Muscle layer of colon (tissue), 2 donors: ENCODE results near the gene DPYD.

Experiments used
- H3K27ac ChIP-seq: one replicate; pipeline ENCODE4 v1.7.0; 2013; ENCODE audit warnings: low read depth, mild to moderate bottlenecking, low read length, moderate library complexity
- H3K27me3 ChIP-seq, 2 donors: one replicate each; pipeline ENCODE4 v1.7.0; 2013; ENCODE audit warnings: low read length in 2 of 2, mild to moderate bottlenecking in 2 of 2; ENCODE audit not compliant: insufficient read depth in 2 of 2, control insufficient read depth in 1 of 2
- H3K36me3 ChIP-seq: one replicate; pipeline ENCODE4 v1.7.0; 2013; ENCODE audit warnings: mild to moderate bottlenecking, low read length; ENCODE audit not compliant: insufficient read depth
- H3K4me1 ChIP-seq: one replicate; pipeline ENCODE4 v1.7.0; 2013; ENCODE audit warnings: mild to moderate bottlenecking, low read length; ENCODE audit not compliant: insufficient read depth
- H3K4me3 ChIP-seq, 2 donors: one replicate each; pipeline ENCODE4 v1.7.0; 2013; ENCODE audit warnings: low read length in 2 of 2, low read depth in 1 of 2, mild to moderate bottlenecking in 1 of 2, moderate library complexity in 1 of 2
- H3K9ac ChIP-seq: one replicate; pipeline ENCODE4 v1.7.0; 2013; ENCODE audit warnings: low read length
- H3K9me3 ChIP-seq: one replicate; pipeline ENCODE4 v1.7.0; 2013; ENCODE audit warnings: mild to moderate bottlenecking, low read length
- donor health status: abdominal sarcoma.
- donor health status: Adenocarcinoma of cecum.

Gene DPYD

DNA sequence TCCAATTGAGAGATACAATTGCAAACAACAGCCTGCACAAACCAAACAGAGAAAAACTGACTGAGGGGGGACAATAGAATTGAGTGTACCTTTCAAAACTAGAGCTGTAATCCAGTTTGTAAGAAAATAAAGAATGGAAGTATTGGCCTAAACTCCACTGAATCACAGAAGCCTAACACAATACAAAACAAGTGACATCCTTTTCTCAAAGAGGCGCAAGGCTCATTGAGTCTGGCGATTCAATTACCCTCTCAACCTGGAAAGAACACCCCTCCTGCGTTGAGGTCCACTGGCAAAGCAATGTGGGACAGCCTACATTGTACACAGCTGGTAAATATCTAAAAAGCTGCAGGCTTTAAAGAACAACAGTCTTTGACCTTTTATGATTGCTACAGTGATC is 182.6 kb downstream of the DPYD start:
- no peak overlapping the region for H3K4me3 ChIP-seq
- no peaks in the 10 kb centered on the region for H3K36me3 ChIP-seq
- no peak overlapping the region for H3K9ac ChIP-seq
- H3K9me3 ChIP-seq = no peaks in the 10 kb centered on the region
- H3K27me3 ChIP-seq = no peaks in the 10 kb centered on the region
- H3K4me1 ChIP-seq = no peaks in the 10 kb centered on the region
- no peak overlapping the region for H3K27ac ChIP-seq

DNA sequence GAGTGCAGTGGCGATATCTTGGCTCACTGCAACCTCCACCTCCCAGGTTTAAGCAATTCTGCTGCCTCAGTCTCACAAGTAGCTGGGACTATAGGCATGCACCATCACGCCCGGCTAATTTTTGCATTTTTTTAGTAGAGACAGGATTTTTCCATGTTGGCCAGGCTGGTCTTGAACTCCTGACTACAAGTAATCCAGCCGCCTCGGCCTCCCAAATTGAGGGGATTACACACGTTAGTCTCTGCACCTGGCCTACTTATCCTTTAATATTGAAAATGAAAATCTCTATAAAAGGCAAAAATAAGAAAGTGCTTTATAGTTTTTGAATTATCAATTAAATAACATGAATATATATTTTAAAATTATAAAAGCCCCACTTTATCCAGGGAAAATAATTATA is 190.6 kb downstream of the DPYD start:
- Histone ChIP-seq H3K27ac (no peak overlapping the region), H3K9ac (no peak overlapping the region), H3K9me3 (no peaks in the 10 kb centered on the region), H3K36me3 (no peaks in the 10 kb centered on the region), H3K4me3 (no peak overlapping the region), H3K27me3 (no peaks in the 10 kb centered on the region), H3K4me1 (no peaks in the 10 kb centered on the region)

DNA sequence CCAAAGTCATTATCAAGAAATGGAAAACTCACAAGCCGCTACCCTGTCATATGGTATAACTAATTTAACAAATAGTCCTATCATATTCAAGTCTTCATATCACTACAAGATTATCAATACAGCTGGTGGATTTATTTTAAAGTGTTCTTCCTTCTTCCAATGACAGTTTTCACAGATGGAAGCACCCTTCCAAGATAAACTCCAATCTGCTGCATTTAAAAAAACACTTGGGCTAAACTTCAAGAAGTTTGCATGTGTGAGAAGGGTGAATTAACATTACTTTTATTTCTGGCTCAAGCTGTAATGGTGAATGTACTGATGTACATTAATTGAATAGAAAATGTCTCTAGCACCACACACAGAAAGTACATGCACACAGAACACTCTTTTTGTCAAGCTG is 192.4 kb downstream of the DPYD start:
- H3K36me3 ChIP-seq = no peaks in the 10 kb centered on the region
- H3K9ac ChIP-seq = no peak overlapping the region
- H3K9me3 ChIP-seq = no peaks in the 10 kb centered on the region
- no peaks in the 10 kb centered on the region for H3K27me3 ChIP-seq
- H3K27ac ChIP-seq = no peak overlapping the region
- no peaks in the 10 kb centered on the region for H3K4me1 ChIP-seq
- H3K4me3 ChIP-seq = no peak overlapping the region

DNA sequence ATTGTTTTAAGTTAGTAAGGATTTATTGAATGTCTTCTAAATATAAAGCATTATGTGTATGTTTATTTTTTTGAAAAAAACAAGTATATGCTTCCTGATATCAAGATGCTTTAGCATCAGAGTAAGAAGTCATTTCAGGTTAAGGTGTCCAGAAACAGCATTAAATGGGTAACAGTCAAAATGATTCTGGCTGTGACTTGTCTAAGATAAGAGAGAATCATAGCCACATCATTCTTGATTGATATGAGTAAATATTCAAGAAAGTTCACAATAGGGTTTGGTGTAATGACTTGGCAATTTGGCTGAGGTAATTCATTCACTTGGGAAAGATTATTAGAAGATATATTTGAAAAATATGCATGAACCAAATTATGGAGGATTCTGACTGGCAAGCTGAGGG is 193.8 kb downstream of the DPYD start:
- no peaks in the 10 kb centered on the region for H3K4me1 ChIP-seq
- H3K9ac ChIP-seq = no peak overlapping the region
- H3K4me3 ChIP-seq = no peak overlapping the region
- no peaks in the 10 kb centered on the region for H3K9me3 ChIP-seq
- H3K27ac ChIP-seq = no peak overlapping the region
- H3K27me3 ChIP-seq = no peaks in the 10 kb centered on the region
- H3K36me3 ChIP-seq = no peaks in the 10 kb centered on the region

DNA sequence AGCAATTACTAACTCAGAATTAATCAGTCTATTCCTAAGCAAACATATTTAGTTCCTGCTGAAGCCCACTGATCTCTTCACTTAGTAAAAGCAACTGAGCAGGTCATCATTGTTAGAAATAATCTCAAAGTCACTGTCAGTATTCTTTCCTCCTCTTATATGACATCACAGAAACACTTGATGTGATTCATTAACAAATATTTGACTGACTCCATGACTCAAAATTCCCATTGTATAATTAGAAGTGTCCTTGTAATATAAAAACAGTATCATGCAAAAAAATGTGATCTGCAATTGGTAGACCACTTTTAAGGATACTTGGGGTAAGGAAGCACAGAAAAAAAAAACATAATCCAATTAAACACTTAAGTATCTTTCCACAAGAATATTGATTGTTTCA is 194.4 kb downstream of the DPYD start:
- Histone ChIP-seq H3K4me3 (no peak overlapping the region), H3K27ac (no peak overlapping the region), H3K4me1 (no peaks in the 10 kb centered on the region), H3K9ac (no peak overlapping the region), H3K27me3 (no peaks in the 10 kb centered on the region), H3K36me3 (no peaks in the 10 kb centered on the region), H3K9me3 (no peaks in the 10 kb centered on the region)

DNA sequence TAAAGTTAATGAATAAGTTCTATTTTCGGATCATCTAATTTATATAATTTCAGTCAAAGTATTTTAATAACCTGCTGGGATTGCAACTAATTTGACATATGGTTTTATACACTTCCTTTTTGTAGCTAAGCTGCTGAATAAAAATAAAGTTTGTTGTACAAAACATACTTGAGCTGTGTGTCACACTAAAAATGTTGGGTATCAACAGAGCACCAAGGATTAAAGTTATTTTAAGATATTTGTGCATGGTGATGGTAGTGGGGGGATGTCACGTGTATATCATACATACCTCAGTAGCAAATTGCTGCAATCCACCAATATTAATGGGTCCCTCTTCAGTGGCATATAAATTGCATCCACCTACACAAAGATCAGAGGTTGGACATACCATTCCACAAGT is 199.6 kb downstream of the DPYD start:
- Histone ChIP-seq H3K36me3 (no peaks in the 10 kb centered on the region), H3K9me3 (no peaks in the 10 kb centered on the region), H3K4me3 (no peak overlapping the region), H3K4me1 (no peaks in the 10 kb centered on the region), H3K9ac (no peak overlapping the region), H3K27me3 (no peaks in the 10 kb centered on the region), H3K27ac (no peak overlapping the region)

DNA sequence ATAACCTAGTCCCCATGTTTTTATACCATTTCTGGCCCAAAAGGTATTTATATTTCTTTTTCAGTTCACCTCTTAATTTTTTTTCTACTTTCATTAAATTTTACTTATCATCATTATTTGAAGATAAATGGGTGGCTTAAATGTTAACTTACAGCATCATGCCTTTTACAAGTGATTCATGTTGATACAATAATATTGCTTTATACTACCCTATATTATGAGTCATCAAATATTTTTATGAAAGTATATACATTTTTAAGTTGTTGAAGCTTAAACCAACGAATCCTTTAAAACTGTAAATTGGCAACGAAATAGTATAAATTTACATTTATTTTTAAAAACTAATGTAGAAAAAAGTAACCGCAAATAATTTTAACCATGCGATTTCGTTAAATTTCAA is 207.9 kb downstream of the DPYD start:
- Histone ChIP-seq H3K4me3 (no peak overlapping the region), H3K9me3 (no peaks in the 10 kb centered on the region), H3K27ac (no peak overlapping the region), H3K9ac (no peak overlapping the region), H3K36me3 (no peaks in the 10 kb centered on the region), H3K4me1 (no peaks in the 10 kb centered on the region), H3K27me3 (no peaks in the 10 kb centered on the region)

DNA sequence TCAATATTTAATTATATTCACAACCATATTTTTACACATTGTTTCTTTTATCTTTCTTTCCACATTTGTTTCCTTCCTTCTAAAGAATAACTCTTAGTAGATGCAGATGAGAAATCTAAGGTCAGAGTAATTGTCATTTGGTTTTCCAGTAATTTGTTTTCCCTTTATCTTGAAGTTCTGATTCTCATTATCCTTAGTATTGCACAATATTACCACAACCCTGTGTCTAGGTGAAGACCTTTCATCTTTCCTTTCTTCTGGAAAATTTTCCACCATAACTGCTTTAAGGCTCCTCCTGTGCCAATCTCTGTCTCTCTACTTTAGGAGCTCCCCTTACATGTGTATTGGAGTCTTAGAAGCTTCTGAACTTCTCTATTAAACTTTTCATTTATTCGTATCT is 209.0 kb downstream of the DPYD start:
- no peaks in the 10 kb centered on the region for H3K9me3 ChIP-seq
- no peak overlapping the region for H3K27ac ChIP-seq
- no peak overlapping the region for H3K9ac ChIP-seq
- H3K27me3 ChIP-seq = no peaks in the 10 kb centered on the region
- H3K4me1 ChIP-seq = no peaks in the 10 kb centered on the region
- H3K4me3 ChIP-seq = no peak overlapping the region
- H3K36me3 ChIP-seq = no peaks in the 10 kb centered on the region

DNA sequence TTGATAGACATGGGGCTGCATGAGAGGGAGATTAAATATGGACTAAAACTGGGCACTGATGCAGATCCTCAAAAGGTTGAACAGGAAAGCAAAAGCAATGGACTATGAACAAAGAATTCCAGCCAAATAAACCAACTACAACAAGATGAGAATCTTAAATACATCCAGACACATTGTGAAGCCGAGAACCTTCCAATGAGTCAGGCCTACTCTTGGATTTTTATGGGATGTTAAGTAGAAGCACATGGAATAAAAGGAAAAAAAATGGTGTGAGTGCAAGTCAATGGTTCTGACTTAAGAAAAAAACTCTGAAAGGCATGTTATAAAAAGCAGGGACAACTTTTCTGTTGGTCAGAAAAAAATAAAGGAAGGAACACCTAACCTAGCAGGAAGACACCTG is 227.2 kb downstream of the DPYD start:
- Histone ChIP-seq H3K9ac (no peak overlapping the region), H3K27me3 (no peaks in the 10 kb centered on the region)

DNA sequence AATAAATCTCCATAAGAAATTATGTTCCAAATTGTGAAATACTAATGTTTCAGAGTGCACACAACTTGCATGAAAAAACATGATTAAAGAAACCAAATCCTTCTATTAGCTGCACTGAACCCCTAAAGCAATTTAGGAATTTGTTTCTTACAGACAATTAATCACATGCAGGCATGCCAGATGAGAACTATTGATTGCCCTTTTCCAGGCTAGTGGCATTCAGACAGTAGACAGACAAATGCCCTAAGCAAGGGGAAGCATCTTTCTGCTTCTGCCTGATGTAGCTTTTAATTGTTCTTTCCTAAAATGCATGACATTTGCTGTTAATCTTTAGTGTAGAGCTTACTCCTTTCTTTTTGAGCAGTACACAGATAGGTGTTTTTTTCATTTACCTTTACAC is 229.5 kb downstream of the DPYD start:
- Histone ChIP-seq H3K27me3 (no peaks in the 10 kb centered on the region), H3K27ac (no peak overlapping the region), H3K4me3 (no peak overlapping the region)

More for the DNA sequence above, 227.2 kb downstream of the DPYD start:
- no peaks in the 10 kb centered on the region for H3K9me3 ChIP-seq
- no peak overlapping the region for H3K27ac ChIP-seq
- H3K36me3 ChIP-seq = no peaks in the 10 kb centered on the region
- H3K4me1 ChIP-seq = no peaks in the 10 kb centered on the region
- no peak overlapping the region for H3K4me3 ChIP-seq

DNA sequence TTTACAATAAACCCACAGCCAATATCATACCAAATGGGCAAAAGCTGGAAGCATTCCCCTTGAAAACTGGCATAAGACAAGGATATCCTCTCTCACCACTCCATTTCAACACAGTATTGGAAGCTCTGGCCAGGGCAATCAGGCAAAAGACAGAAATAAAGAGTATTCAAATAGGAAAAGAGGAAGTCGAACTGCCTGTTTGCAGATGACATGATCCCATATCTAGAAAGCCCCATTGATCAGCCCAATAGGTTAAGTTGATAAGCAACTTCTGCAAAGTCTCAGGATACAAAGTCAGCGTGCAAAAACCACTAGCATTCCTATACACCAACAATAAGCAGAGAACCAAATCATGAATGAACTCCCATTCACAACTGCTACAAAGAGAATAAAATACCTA is 235.5 kb downstream of the DPYD start:
- Histone ChIP-seq H3K36me3 (no peaks in the 10 kb centered on the region), H3K27ac (no peak overlapping the region), H3K4me1 (no peaks in the 10 kb centered on the region), H3K4me3 (no peak overlapping the region), H3K27me3 (no peaks in the 10 kb centered on the region), H3K9me3 (no peaks in the 10 kb centered on the region), H3K9ac (no peak overlapping the region)

More for the DNA sequence above, 229.5 kb downstream of the DPYD start:
- H3K9ac ChIP-seq = no peak overlapping the region
- H3K4me1 ChIP-seq = no peaks in the 10 kb centered on the region
- no peaks in the 10 kb centered on the region for H3K36me3 ChIP-seq
- H3K9me3 ChIP-seq = no peaks in the 10 kb centered on the region

DNA sequence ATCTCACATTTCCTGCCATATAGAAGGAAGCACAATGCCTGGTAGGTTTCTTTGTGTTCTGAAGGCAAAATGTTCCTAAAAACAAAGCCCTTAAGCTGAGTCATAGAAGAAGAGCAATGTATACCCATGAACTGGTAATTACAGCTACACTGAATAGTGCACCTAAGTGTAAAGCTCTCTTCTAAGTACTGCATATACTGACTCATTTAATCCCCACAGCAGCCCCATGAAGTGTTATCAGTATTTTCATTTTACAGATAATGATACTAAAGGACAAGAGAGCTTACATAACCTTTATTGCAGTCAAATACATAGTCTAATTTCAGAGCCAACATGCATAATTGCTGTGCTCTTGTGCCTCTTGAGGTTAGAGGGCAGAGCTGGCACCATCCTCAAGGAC is 239.9 kb downstream of the DPYD start:
- Histone ChIP-seq H3K9me3 (no peaks in the 10 kb centered on the region), H3K27ac (no peak overlapping the region), H3K9ac (no peak overlapping the region), H3K4me3 (no peak overlapping the region), H3K4me1 (no peaks in the 10 kb centered on the region), H3K27me3 (no peaks in the 10 kb centered on the region), H3K36me3 (no peaks in the 10 kb centered on the region)
